PC-9 (cell line): Measurements from ENCODE around the gene GNA12. TPM values are rescaled to one million over a fixed set of nuclear protein-coding genes. Genes with fewer than 3 reads are reported as not detected.

ENCODE experiments used
- BruUV-seq: library from RNA; stranded (reverse); fragments of 400-500 nt; replicated peaks from 2 replicates; lab custom pipeline; 2021; lab: Mats Ljungman, UMichigan
- CTCF ChIA-PET: fragments of 300-600 bp; sonication (Branson Sonifier 250); formaldehyde crosslinking; loops from one replicate; lab custom pipeline; 2022; ENCODE audit warnings: antibody characterized with exemption; lab: Charles Lee
- POLR2A ChIA-PET: fragments of 300-600 bp; sonication (Branson Sonifier 250); formaldehyde crosslinking; loops from one replicate; lab custom pipeline; 2022; ENCODE audit warnings: antibody characterized with exemption; ENCODE audit not compliant: unreplicated experiment; lab: Charles Lee
- DNase-seq, 2 experiments: peaks; one replicate each; pipeline versions ENCODE4 v3.0.0 to v3.0.0-alpha.2; 2015 to 2022; ENCODE audit warnings: mixed read lengths in 1 of 2
- H2AFZ ChIP-seq: fragments of 200-600 bp; sonication (generic); 2 replicates; pipeline ENCODE4 v1.8.1; 2017; ENCODE audit warnings: antibody characterized with exemption
- H3F3A ChIP-seq: fragments of 200-600 bp; sonication (generic); 2 replicates; pipeline ENCODE4 v1.8.1; 2017; ENCODE audit warnings: antibody characterized with exemption, mild to moderate bottlenecking, low read depth; ENCODE audit not compliant: insufficient read depth
- H3K27ac ChIP-seq: fragments of 200-600 bp; sonication (generic); 2 replicates; pipeline ENCODE4 v1.6.1; 2016; ENCODE audit warnings: mixed run types
- H3K27me3 ChIP-seq: fragments of 200-600 bp; sonication (generic); 2 replicates; pipeline ENCODE4 v1.6.1; 2016; ENCODE audit warnings: low read depth, mixed run types; ENCODE audit not compliant: insufficient read depth
- H3K36me3 ChIP-seq: fragments of 200-600 bp; sonication (generic); 2 replicates; pipeline ENCODE4 v1.6.1; 2016; ENCODE audit warnings: low read depth, mixed run types
- H3K4me1 ChIP-seq: fragments of 200-600 bp; sonication (generic); replicated peaks from 2 replicates; pipeline ENCODE4 v1.6.1; 2016; ENCODE audit warnings: mixed run types; ENCODE audit not compliant: insufficient read depth
- H3K4me2 ChIP-seq: fragments of 200-600 bp; sonication (generic); 2 replicates; pipeline ENCODE4 v1.6.1; 2017; ENCODE audit warnings: mixed run types
- H3K4me3 ChIP-seq: fragments of 200-600 bp; sonication (generic); 2 replicates; pipeline ENCODE4 v1.6.1; 2016; ENCODE audit warnings: mixed run types
- H3K79me2 ChIP-seq: fragments of 200-600 bp; sonication (generic); 2 replicates; pipeline ENCODE4 v1.6.1; 2017; ENCODE audit warnings: low read depth, mixed run types
- H3K9me2 ChIP-seq: fragments of 200-600 bp; sonication (generic); 2 replicates; pipeline ENCODE4 v1.8.1; 2017; ENCODE audit warnings: mild to moderate bottlenecking; ENCODE audit not compliant: insufficient read depth
- H3K9me3 ChIP-seq: fragments of 200-600 bp; sonication (generic); 2 replicates; pipeline ENCODE4 v1.8.1; 2016; ENCODE audit warnings: low read depth; ENCODE audit not compliant: insufficient read depth
- H4K20me1 ChIP-seq: fragments of 200-600 bp; sonication (generic); 2 replicates; pipeline ENCODE4 v1.8.1; 2017; ENCODE audit not compliant: insufficient read depth
- EZH2 ChIP-seq: fragments of 200-600 bp; sonication (generic); IDR thresholded peaks from 2 replicates; pipeline ENCODE4 v1.8.0; 2017; ENCODE audit warnings: antibody characterized with exemption, low read depth
- intact Hi-C: fragments of 100-400 bp; cut with micrococcal nuclease; formaldehyde crosslinking; loops from one replicate; pipeline ENCODE4 v1.10.0; 2022; ENCODE audit not compliant: unreplicated experiment
- total RNA-seq: library from RNA; stranded (reverse); gene quantifications from 2 replicates; pipeline ENCODE4 v1.2.3, GENCODE V29; 2021
- TF ChIP-seq, protein P1 (sequence below): fragments of 200-600 bp; sonication (generic); conservative IDR thresholded peaks from 2 replicates; pipeline ENCODE4 v1.6.1; 2017; ENCODE audit warnings: mixed run types, antibody characterized with exemption, mild to moderate bottlenecking, moderate library complexity

The GNA12 gene
- total RNA-seq, 1 experiment from 2014 or later = 51.7 TPM

- intact Hi-C loops = no loop called here
- H3K27ac ChIP-seq = peak overlapping the region; percentile 73
Observed at GRCh38 chr7:2773608-2774007, 70.5 kb downstream of the GNA12 start.

DNA sequence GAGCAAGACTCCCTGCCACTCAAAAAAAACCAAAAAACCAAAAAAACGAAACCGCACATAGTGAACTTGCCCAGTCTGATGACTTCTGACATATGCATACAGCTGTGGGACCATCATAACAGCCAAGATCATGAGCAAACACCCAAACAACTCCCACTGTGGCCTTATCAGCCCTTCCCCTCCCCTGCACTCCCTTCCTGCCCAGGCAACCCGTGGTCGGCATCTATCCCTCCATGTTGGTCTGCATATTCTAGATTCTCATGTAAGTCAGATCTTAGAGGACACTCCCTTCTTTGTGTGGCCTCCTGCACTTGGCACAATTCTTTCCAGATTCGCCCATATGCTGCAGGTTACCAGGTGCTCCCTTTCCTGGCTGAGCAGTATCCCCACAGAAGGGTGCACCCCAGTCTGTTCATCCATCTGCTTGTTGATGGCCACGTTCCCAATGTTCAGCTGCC lies 72.8 kb downstream of the GNA12 start:
- TF ChIP-seq EZH2 = no peak
- TF ChIP-seq, protein P1, sequence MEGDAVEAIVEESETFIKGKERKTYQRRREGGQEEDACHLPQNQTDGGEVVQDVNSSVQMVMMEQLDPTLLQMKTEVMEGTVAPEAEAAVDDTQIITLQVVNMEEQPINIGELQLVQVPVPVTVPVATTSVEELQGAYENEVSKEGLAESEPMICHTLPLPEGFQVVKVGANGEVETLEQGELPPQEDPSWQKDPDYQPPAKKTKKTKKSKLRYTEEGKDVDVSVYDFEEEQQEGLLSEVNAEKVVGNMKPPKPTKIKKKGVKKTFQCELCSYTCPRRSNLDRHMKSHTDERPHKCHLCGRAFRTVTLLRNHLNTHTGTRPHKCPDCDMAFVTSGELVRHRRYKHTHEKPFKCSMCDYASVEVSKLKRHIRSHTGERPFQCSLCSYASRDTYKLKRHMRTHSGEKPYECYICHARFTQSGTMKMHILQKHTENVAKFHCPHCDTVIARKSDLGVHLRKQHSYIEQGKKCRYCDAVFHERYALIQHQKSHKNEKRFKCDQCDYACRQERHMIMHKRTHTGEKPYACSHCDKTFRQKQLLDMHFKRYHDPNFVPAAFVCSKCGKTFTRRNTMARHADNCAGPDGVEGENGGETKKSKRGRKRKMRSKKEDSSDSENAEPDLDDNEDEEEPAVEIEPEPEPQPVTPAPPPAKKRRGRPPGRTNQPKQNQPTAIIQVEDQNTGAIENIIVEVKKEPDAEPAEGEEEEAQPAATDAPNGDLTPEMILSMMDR = no peak
- peaks cover 39% of the 10 kb centered on the region for H3K4me1 ChIP-seq
- no peak overlapping the region for H3K4me3 ChIP-seq
- H3K9me2 ChIP-seq = no peaks in the 10 kb centered on the region
- ChIA-PET CTCF (no interaction called here), POLR2A (no interaction called here)
- BruUV-seq = no TSS peak
- no peaks in the 10 kb centered on the region for H3K9me3 ChIP-seq
- H3K79me2 ChIP-seq = peaks cover 63% of the 10 kb centered on the region
- H3F3A ChIP-seq = peaks cover 39% of the 10 kb centered on the region
- H3K27ac ChIP-seq = no peak overlapping the region
- intact Hi-C loops = no loop called here
- no peak overlapping the region for H2AFZ ChIP-seq
- no peaks in the 10 kb centered on the region for H3K27me3 ChIP-seq
- H3K4me2 ChIP-seq = no peak overlapping the region
- no peak for DNase-seq
- peaks cover 26% of the 10 kb centered on the region; the same call in 1 of the 2 replicates for H3K36me3 ChIP-seq
- no peaks in the 10 kb centered on the region for H4K20me1 ChIP-seq

More at GRCh38 chr7:2773608-2774007, 70.5 kb downstream of the GNA12 start:
- CTCF ChIA-PET = no interaction called here
- Histone ChIP-seq H3K4me1 (peaks cover 56% of the 10 kb centered on the region), H3K9me2 (no peaks in the 10 kb centered on the region), H2AFZ (no peak overlapping the region), H3K79me2 (peaks cover 84% of the 10 kb centered on the region), H3F3A (peaks cover 44% of the 10 kb centered on the region), H3K36me3 (peaks cover 26% of the 10 kb centered on the region), H3K4me3 (no peak overlapping the region), H3K4me2 (peak overlapping the region; percentile 59), H3K9me3 (no peaks in the 10 kb centered on the region), H4K20me1 (no peaks in the 10 kb centered on the region), H3K27me3 (no peaks in the 10 kb centered on the region)
- BruUV-seq = no TSS peak
- TF ChIP-seq, protein P1 = no peak
- no peak for TF ChIP-seq EZH2
- POLR2A ChIA-PET = interaction anchor here (0.6 kb wide), 1 partner anchor 22 kb away, joined by 11 read pairs; no protein-coding TSS in a partner anchor
- DNase-seq = no peak

GRCh38 chr7:2764621-2765020 lies 79.5 kb downstream of the GNA12 start:
- no peak overlapping the region for H2AFZ ChIP-seq
- BruUV-seq = no TSS peak
- peaks cover 7% of the 10 kb centered on the region; the same call in 1 of the 2 replicates for H3K36me3 ChIP-seq
- no peaks in the 10 kb centered on the region for H3K9me3 ChIP-seq
- CTCF ChIA-PET = no interaction called here
- no peaks in the 10 kb centered on the region for H4K20me1 ChIP-seq
- no peaks in the 10 kb centered on the region for H3K27me3 ChIP-seq
- peaks cover 16% of the 10 kb centered on the region for H3F3A ChIP-seq
- H3K27ac ChIP-seq = no peak overlapping the region
- no peak overlapping the region for H3K4me2 ChIP-seq
- H3K4me1 ChIP-seq = peaks cover 17% of the 10 kb centered on the region
- POLR2A ChIA-PET = no interaction called here
- peaks cover 43% of the 10 kb centered on the region for H3K79me2 ChIP-seq
- no peak for DNase-seq
- H3K4me3 ChIP-seq = no peak overlapping the region
- intact Hi-C loops = no loop called here
- H3K9me2 ChIP-seq = no peaks in the 10 kb centered on the region
- no peak for TF ChIP-seq EZH2
- TF ChIP-seq, protein P1 = no peak
